AG09309 (cell line): Measurements from ENCODE around the gene NKPD1.
A peak's percentile ranks its signal among the peaks of the same experiment; 100 is the strongest.

ENCODE experiments used
- DNase-seq: peaks from one replicate; pipeline ENCODE4 v3.0.0-alpha.2; 2010; ENCODE audit warnings: low read depth
- H3K4me3 ChIP-seq: 2 replicates; pipeline ENCODE4 v1.5.1; 2011; ENCODE audit warnings: mild to moderate bottlenecking, low read depth, low read length, moderate library complexity; ENCODE audit not compliant: control insufficient read depth
- TF ChIP-seq, protein P1 (sequence below): IDR thresholded peaks from 2 replicates; pipeline ENCODE4 v1.5.1; 2011; ENCODE audit warnings: mild to moderate bottlenecking, low read depth, low read length, inconsistent platforms; ENCODE audit not compliant: insufficient read depth, control insufficient read depth; ENCODE audit errors: missing control alignments

The NKPD1 gene

GRCh38 chr19:45117167-45117594 is 43.6 kb downstream of the NKPD1 start:
- DNase-seq = no peak
- H3K4me3 ChIP-seq = no peak overlapping the region
- TF ChIP-seq, protein P1, sequence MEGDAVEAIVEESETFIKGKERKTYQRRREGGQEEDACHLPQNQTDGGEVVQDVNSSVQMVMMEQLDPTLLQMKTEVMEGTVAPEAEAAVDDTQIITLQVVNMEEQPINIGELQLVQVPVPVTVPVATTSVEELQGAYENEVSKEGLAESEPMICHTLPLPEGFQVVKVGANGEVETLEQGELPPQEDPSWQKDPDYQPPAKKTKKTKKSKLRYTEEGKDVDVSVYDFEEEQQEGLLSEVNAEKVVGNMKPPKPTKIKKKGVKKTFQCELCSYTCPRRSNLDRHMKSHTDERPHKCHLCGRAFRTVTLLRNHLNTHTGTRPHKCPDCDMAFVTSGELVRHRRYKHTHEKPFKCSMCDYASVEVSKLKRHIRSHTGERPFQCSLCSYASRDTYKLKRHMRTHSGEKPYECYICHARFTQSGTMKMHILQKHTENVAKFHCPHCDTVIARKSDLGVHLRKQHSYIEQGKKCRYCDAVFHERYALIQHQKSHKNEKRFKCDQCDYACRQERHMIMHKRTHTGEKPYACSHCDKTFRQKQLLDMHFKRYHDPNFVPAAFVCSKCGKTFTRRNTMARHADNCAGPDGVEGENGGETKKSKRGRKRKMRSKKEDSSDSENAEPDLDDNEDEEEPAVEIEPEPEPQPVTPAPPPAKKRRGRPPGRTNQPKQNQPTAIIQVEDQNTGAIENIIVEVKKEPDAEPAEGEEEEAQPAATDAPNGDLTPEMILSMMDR = no peak

- no peak for DNase-seq
- TF ChIP-seq, protein P1 = no peak
- no peak overlapping the region for H3K4me3 ChIP-seq
Measured at GRCh38 chr19:45115809-45116615, 44.8 kb downstream of the NKPD1 start.

DNA sequence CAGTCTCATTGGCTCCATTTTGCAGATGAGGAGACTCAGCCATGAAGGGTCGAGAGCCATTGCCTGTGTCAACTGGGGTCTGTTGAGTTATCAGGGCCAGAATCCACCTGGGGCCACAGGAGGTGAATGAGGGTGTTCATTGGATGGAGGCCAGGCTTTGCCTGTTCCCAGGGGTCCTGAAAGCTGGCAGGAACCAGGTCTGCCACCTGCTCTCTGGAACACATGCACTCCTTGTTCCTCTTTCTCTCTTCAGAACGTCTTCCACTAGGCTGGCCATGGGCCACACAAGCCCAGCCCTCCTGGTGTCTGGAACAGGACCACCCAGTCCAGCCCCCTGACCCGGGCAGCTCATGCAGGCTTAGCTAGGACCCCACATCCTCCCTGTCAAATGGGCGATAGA is 46.7 kb downstream of the NKPD1 start:
- no peak overlapping the region for H3K4me3 ChIP-seq
- TF ChIP-seq, protein P1 = no peak
- DNase-seq = no peak

- no peak overlapping the region for H3K4me3 ChIP-seq
Measured at GRCh38 chr19:45113628-45114027, 47.2 kb downstream of the NKPD1 start.

DNA sequence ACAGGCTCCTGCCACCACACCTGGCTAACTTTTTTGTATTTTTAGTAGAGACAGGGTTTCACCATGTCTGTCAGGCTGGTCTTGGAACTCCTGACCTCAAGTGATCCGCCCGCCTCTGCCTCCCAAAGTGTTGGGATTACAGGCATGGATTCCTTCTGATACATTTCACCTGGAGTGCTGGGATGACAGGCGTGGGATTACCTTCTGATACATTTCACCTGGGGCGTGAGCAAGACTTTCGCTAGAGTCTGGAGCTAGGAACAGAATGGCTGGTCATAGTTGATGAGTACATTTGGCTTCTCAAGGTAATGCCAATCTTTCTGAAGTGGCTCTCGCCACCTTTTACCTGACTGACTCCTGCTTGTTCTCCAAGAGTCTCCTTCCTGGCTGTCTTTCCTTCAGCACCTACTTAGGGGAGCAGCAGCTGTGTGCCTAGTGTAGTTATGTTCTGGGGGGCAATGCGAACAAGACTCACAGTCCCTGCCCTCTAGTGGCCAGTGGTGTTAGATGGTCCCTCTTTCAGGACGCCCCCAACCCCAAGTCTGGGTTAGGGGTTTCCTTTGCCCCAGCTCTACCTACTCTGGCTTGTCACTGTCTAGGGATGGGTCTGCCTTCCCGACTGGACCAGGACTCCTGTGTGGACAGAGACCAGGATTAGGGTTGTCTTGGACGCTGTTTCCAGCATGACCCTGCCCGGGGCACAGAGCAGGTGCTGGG is 48.5 kb downstream of the NKPD1 start:
- TF ChIP-seq, protein P1 = peak; percentile 11
- no peak for DNase-seq
- H3K4me3 ChIP-seq = no peak overlapping the region

More at GRCh38 chr19:45113628-45114027, 47.2 kb downstream of the NKPD1 start:
- no peak for DNase-seq
- TF ChIP-seq, protein P1 = no peak
